Loucy (cell line): ENCODE measurements around the gene CST5.

Experiments
- EZH2phosphoT487 ChIP-seq: fragments of 200-600 bp; IDR thresholded peaks from 2 replicates; pipeline ENCODE4 v1.6.1; 2018; ENCODE audit warnings: antibody characterized with exemption, mild to moderate bottlenecking, moderate library complexity, borderline replicate concordance
- TF ChIP-seq, protein P1 (sequence below): fragments of 200-600 bp; sonication (generic); conservative IDR thresholded peaks from 2 replicates; pipeline ENCODE4 v1.5.1; 2014; ENCODE audit warnings: mild to moderate bottlenecking, antibody characterized with exemption, low read length

GRCh38 chr20:23917024-23917725 is 37.6 kb upstream of the CST5 start:
- TF ChIP-seq, protein P1, sequence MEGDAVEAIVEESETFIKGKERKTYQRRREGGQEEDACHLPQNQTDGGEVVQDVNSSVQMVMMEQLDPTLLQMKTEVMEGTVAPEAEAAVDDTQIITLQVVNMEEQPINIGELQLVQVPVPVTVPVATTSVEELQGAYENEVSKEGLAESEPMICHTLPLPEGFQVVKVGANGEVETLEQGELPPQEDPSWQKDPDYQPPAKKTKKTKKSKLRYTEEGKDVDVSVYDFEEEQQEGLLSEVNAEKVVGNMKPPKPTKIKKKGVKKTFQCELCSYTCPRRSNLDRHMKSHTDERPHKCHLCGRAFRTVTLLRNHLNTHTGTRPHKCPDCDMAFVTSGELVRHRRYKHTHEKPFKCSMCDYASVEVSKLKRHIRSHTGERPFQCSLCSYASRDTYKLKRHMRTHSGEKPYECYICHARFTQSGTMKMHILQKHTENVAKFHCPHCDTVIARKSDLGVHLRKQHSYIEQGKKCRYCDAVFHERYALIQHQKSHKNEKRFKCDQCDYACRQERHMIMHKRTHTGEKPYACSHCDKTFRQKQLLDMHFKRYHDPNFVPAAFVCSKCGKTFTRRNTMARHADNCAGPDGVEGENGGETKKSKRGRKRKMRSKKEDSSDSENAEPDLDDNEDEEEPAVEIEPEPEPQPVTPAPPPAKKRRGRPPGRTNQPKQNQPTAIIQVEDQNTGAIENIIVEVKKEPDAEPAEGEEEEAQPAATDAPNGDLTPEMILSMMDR: no peak
- TF ChIP-seq EZH2phosphoT487: no peak
